Transverse colon (tissue), 4 donors: Measurements from ENCODE around the gene SLC38A3. TPM values are rescaled to one million over a fixed set of nuclear protein-coding genes. Genes with fewer than 3 reads are reported as not detected.

Source experiments
- DNase-seq: peaks from one replicate; pipeline ENCODE4 v3.0.0-alpha.2; 2019
- H3K27ac ChIP-seq, 4 donors: fragments of 200-600 bp; sonication (generic); 2 replicates each; pipeline ENCODE4 v1.5.1; 2016 to 2018; ENCODE audit warnings: inconsistent platforms in 4 of 4
- H3K27me3 ChIP-seq: fragments of 200-600 bp; sonication (generic); 2 replicates; pipeline ENCODE4 v1.5.1; 2017; ENCODE audit warnings: inconsistent platforms
- H3K36me3 ChIP-seq, 4 donors: fragments of 200-600 bp; sonication (generic); 2 replicates each; pipeline ENCODE4 v1.5.1; 2017 to 2019; ENCODE audit warnings: inconsistent platforms in 4 of 4
- H3K4me1 ChIP-seq, 4 donors: fragments of 200-600 bp; sonication (generic); 2 replicates each; pipeline ENCODE4 v1.5.1; 2017 to 2020; ENCODE audit warnings: inconsistent platforms in 4 of 4
- H3K4me3 ChIP-seq, 4 donors: fragments of 200-600 bp; sonication (generic); 1 replicate in 1 of 4; 2 replicates in 3 of 4; pipeline versions ENCODE4 v1.5.1 to v1.6.1; 2017 to 2019; ENCODE audit warnings: inconsistent platforms in 4 of 4
- H3K9me3 ChIP-seq, 2 donors: fragments of 200-600 bp; sonication (generic); 2 replicates each; pipeline ENCODE4 v1.5.1; 2017 to 2019; ENCODE audit warnings: inconsistent platforms in 2 of 2
- CTCF ChIP-seq, 5 experiments: fragments of 200-600 bp in 3 of 5; fragments of 450-650 bp in 2 of 5; sonication (generic) in 3 of 5; IDR thresholded peaks; 1 replicate in 2 of 5; 2 replicates in 3 of 5; pipeline ENCODE4 v1.5.1; 2016 to 2017; ENCODE audit warnings: antibody characterized with exemption in 5 of 5, inconsistent platforms in 3 of 5, mild to moderate bottlenecking in 2 of 5, moderate library complexity in 1 of 5
- EP300 ChIP-seq: sonication (generic); formaldehyde crosslinking; IDR thresholded peaks from one replicate; pipeline ENCODE4 v1.6.1; 2017; ENCODE audit warnings: antibody characterized with exemption, low read depth
- POLR2A ChIP-seq: fragments of 450-650 bp; IDR thresholded peaks from one replicate; pipeline ENCODE4 v1.6.1; 2016; ENCODE audit warnings: antibody characterized with exemption, mild to moderate bottlenecking, moderate library complexity
- POLR2AphosphoS5 ChIP-seq, 3 donors: sonication (generic); formaldehyde crosslinking; IDR thresholded peaks; one replicate each; pipeline ENCODE4 v1.6.1; 2016; ENCODE audit warnings: antibody characterized with exemption in 3 of 3
- WGBS, 2 donors: methylation state at CpG; one replicate each; pipeline ENCODE4 v1.1.5; 2018; ENCODE audit warnings: low coverage in 1 of 2; 5-methylcytosine and 5-hydroxymethylcytosine counted together
- in situ Hi-C, 4 donors: fragments of 200-750 bp; cut with MboI; loops; one replicate each; pipeline versions ENCODE4 v1.15.0 to v1.15.1; 2017; ENCODE audit warnings: low sequenced_read_pairs in 3 of 4, low pct_ligation_motif_present in 1 of 4, low pct_unique_long_range_greater_than_20kb in 1 of 4
- intact Hi-C: fragments of 100-400 bp; cut with DNase I; formaldehyde crosslinking; loops from one replicate; pipeline ENCODE4 v1.15.1; 2023; ENCODE audit warnings: low total_unique reads
- total RNA-seq, 4 donors: library from RNA; depleted of rRNA; stranded (reverse); fragments of >200 nt; gene quantifications; one replicate each; pipeline ENCODE4 v1.1.0, GENCODE V29; 2016

The SLC38A3 gene
- total RNA-seq, 4 donors from 2014 or later, result not detected

- H3K27me3 ChIP-seq, result peaks cover 78% of the 10 kb centered on the region
- no peak overlapping the region for H3K4me3 ChIP-seq
- H3K27ac ChIP-seq, result no peak overlapping the region
- intact Hi-C loops, result no loop called here
- H3K36me3 ChIP-seq, result no peaks in the 10 kb centered on the region
- H3K9me3 ChIP-seq, result no peaks in the 10 kb centered on the region
- H3K4me1 ChIP-seq, result peaks cover 10 to 14% (median 12%) of the 10 kb centered on the region in 4 donors
- in situ Hi-C loops, result no loop called here
- no peak for TF ChIP-seq EP300
- TF ChIP-seq POLR2AphosphoS5 (IDR thresholded peaks at IDR 0.05), result no peak
- no peak for TF ChIP-seq CTCF (IDR thresholded peaks at IDR 0.05)
- no peak for TF ChIP-seq POLR2A
- WGBS, 2 donors, result 40 to 61% methylated on average over 1 to 12 of the region's 12 CpGs
- no peak for DNase-seq
These were observed 965 bp upstream of the SLC38A3 start for GRCh38 chr3:50203809-50204803.

- Histone ChIP-seq H3K4me1 (peaks cover 10 to 14% (median 12%) of the 10 kb centered on the region in 4 donors), H3K27ac (no peak overlapping the region), H3K9me3 (no peaks in the 10 kb centered on the region), H3K4me3 (peak overlapping the region in 3 of 4 donors; percentile 4 to 42 (median 30)), H3K27me3 (peaks cover 66% of the 10 kb centered on the region), H3K36me3 (no peaks in the 10 kb centered on the region)
- in situ Hi-C loops (no loop called here), intact Hi-C loops (no loop called here)
- TF ChIP-seq POLR2A (no peak), POLR2AphosphoS5 (IDR thresholded peaks at IDR 0.05) (no peak), CTCF (IDR thresholded peaks at IDR 0.05) (no peak)
- peak; percentile 26 for DNase-seq
- 3% methylated on average over 33 of the region's 67 CpGs; no CpG with 5 or more reads in 1 of the 2 donors for WGBS, 2 donors
These were observed 574 bp downstream of the SLC38A3 start for GRCh38 chr3:50205413-50206276.

- TF ChIP-seq CTCF (IDR thresholded peaks at IDR 0.05), result no peak
- no peak for TF ChIP-seq POLR2AphosphoS5 (IDR thresholded peaks at IDR 0.05)
- no peak for TF ChIP-seq POLR2A
- Histone ChIP-seq H3K9me3 (no peaks in the 10 kb centered on the region), H3K27ac (no peak overlapping the region), H3K4me3 (no peak overlapping the region), H3K27me3 (peaks cover 47% of the 10 kb centered on the region), H3K36me3 (no peaks in the 10 kb centered on the region), H3K4me1 (peaks cover 10 to 14% (median 12%) of the 10 kb centered on the region in 4 donors)
- DNase-seq, result no peak
- in situ Hi-C loops (no loop called here), intact Hi-C loops (no loop called here)
- whole genome bisulfite sequencing, 2 donors, result 94 to 100% methylated on average over 3 to 17 of the region's 17 CpGs
These were observed 2.4 kb downstream of the SLC38A3 start for GRCh38 chr3:50207359-50208042.
